ENCODE measurements around the gene SP1. TPM values are rescaled to one million over a fixed set of nuclear protein-coding genes. Genes with fewer than 3 reads are reported as not detected.

Gene SP1
- total RNA-seq, 1 donor from 2014 or later: 50.6 TPM

DNA sequence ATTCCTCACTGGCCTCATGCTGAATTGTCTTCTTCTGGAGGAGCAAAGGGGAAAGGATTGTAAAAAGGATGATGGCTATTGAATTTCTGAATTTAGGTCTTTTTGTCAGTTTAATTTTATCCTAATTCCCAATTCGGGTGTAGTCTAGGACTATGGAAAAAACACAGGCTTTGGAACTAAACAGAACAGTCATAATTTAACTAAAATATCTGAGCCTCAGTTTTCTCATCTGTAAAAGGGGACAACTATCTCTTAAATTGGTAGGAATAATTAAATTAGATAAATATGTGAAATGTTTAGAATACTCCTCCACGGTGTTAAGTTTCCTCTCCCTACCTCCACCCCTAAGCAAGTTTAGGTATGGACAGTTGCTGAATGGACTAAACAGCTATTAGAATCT lies 3.2 kb upstream of the SP1 start:
- no peak overlapping the region for H3K27ac ChIP-seq (ENCODE audit: low read depth, low read length)
- TF ChIP-seq, protein P1, sequence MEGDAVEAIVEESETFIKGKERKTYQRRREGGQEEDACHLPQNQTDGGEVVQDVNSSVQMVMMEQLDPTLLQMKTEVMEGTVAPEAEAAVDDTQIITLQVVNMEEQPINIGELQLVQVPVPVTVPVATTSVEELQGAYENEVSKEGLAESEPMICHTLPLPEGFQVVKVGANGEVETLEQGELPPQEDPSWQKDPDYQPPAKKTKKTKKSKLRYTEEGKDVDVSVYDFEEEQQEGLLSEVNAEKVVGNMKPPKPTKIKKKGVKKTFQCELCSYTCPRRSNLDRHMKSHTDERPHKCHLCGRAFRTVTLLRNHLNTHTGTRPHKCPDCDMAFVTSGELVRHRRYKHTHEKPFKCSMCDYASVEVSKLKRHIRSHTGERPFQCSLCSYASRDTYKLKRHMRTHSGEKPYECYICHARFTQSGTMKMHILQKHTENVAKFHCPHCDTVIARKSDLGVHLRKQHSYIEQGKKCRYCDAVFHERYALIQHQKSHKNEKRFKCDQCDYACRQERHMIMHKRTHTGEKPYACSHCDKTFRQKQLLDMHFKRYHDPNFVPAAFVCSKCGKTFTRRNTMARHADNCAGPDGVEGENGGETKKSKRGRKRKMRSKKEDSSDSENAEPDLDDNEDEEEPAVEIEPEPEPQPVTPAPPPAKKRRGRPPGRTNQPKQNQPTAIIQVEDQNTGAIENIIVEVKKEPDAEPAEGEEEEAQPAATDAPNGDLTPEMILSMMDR (IDR thresholded peaks at IDR 0.05; ENCODE audit: insufficient read depth, low read depth, low read length): no peak
- TF ChIP-seq EZH2 (IDR thresholded peaks at IDR 0.05; ENCODE audit: insufficient read depth, low read length): no peak
- no peak overlapping the region for H3K4me3 Mint-ChIP-seq (ENCODE audit: unreplicated experiment)
- H3K27ac Mint-ChIP-seq (ENCODE audit: unreplicated experiment): no peak overlapping the region
- peaks cover 17% of the 10 kb centered on the region for H3K4me1 Mint-ChIP-seq (ENCODE audit: low read depth, unreplicated experiment)
- no peak overlapping the region for H3K4me3 ChIP-seq (ENCODE audit: insufficient read depth, low read depth, low read length)
- H3K79me2 ChIP-seq (ENCODE audit: insufficient read depth, low read length): peaks cover 8% of the 10 kb centered on the region
- H2AFZ ChIP-seq (ENCODE audit: low read depth, low read length): no peak overlapping the region
- H4K20me1 ChIP-seq (ENCODE audit: insufficient read depth, low read length): peaks cover 6% of the 10 kb centered on the region
- no peaks in the 10 kb centered on the region for H3K36me3 Mint-ChIP-seq (ENCODE audit: low read depth, unreplicated experiment)
- H3K27me3 ChIP-seq (ENCODE audit: insufficient read depth, low read length): no peaks in the 10 kb centered on the region
- no peak for FAIRE-seq
- no peak overlapping the region for H3K4me2 ChIP-seq (ENCODE audit: low read length)
- H3K4me1 ChIP-seq (ENCODE audit: insufficient read depth, low read length): peaks cover 23% of the 10 kb centered on the region
- no peaks in the 10 kb centered on the region for H3K27me3 Mint-ChIP-seq (ENCODE audit: low read depth, unreplicated experiment)
- no peaks in the 10 kb centered on the region for H3K9me3 Mint-ChIP-seq (ENCODE audit: unreplicated experiment)
- H3K36me3 ChIP-seq (ENCODE audit: insufficient read depth, low read length): no peaks in the 10 kb centered on the region
- H3K9ac ChIP-seq (ENCODE audit: low read length): no peak overlapping the region
- DNase-seq (ENCODE audit: low read depth): no peak
- H3K9me3 ChIP-seq (ENCODE audit: insufficient read depth, low read depth, low read length): no peaks in the 10 kb centered on the region

DNA sequence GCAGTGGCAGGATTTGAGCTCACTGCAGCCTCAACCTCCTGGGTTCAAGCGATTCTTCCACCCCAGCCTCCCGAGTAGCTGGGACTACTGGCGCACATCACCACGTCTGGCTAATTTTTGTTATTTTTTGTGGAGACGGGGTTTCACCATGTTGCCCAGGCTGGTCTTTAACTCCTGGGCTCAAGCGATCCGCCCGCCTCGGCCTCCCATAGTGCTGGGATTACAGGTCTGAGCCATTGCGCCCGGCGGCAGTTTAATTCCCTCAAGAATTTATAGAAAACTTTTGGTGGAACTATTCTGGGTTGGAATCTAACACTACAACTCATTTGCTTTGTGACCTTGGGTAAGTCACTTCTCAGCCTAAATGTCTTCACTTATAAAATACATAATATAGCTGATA lies 1.8 kb upstream of the SP1 start:
- Mint-ChIP-seq H3K27me3 (ENCODE audit: low read depth, unreplicated experiment) (no peaks in the 10 kb centered on the region), H3K4me3 (ENCODE audit: unreplicated experiment) (no peak overlapping the region), H3K36me3 (ENCODE audit: low read depth, unreplicated experiment) (peaks cover 11% of the 10 kb centered on the region), H3K9me3 (ENCODE audit: unreplicated experiment) (no peaks in the 10 kb centered on the region), H3K27ac (ENCODE audit: unreplicated experiment) (no peak overlapping the region), H3K4me1 (ENCODE audit: low read depth, unreplicated experiment) (peaks cover 21% of the 10 kb centered on the region)
- Histone ChIP-seq H3K9me3 (ENCODE audit: insufficient read depth, low read depth, low read length) (no peaks in the 10 kb centered on the region), H3K79me2 (ENCODE audit: insufficient read depth, low read length) (peaks cover 23% of the 10 kb centered on the region), H3K36me3 (ENCODE audit: insufficient read depth, low read length) (peaks cover 7% of the 10 kb centered on the region), H3K27ac (ENCODE audit: low read depth, low read length) (no peak overlapping the region), H4K20me1 (ENCODE audit: insufficient read depth, low read length) (peaks cover 21% of the 10 kb centered on the region), H3K4me1 (ENCODE audit: insufficient read depth, low read length) (peaks cover 27% of the 10 kb centered on the region), H2AFZ (ENCODE audit: low read depth, low read length) (no peak overlapping the region), H3K4me3 (ENCODE audit: insufficient read depth, low read depth, low read length) (no peak overlapping the region), H3K9ac (ENCODE audit: low read length) (no peak overlapping the region), H3K27me3 (ENCODE audit: insufficient read depth, low read length) (no peaks in the 10 kb centered on the region), H3K4me2 (ENCODE audit: low read length) (no peak overlapping the region)
- FAIRE-seq (no peak), DNase-seq (ENCODE audit: low read depth) (no peak)
- no peak for TF ChIP-seq EZH2 (IDR thresholded peaks at IDR 0.05; ENCODE audit: insufficient read depth, low read length)
- TF ChIP-seq, protein P1 (IDR thresholded peaks at IDR 0.05; ENCODE audit: insufficient read depth, low read depth, low read length): no peak

DNA sequence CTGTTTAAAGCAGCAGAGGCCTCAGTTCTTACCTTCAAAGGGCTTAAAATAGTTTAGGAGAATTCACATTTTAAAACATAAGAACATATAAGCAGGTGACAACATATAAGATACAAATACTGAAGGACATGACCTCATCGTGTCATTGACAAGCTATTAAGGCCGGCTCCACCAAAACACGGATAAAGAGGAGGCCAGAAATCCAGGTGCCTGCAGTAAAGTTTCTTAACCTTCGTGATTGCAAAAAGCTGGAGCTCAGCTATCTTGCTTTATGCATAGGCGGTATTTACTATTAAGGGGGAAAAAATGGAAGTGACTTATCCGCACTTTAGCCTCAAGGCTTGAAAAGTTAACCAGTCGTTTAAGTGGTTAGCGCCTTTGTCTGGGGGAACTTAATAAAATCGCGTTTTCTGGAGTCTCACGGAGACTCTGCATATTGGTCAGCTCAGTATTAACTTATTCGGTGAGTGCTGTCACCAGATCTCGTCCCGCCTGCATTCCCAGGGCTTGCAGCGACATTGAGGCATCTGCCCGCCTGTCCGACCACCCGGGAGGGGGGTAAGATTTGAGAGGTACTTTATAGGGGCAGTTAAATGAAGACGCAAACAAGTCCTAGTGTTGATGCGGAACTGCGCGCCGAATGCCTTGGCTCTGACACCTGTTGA lies 1.1 kb upstream of the SP1 start:
- no peak overlapping the region for H3K4me3 Mint-ChIP-seq (ENCODE audit: unreplicated experiment)
- no peaks in the 10 kb centered on the region for H3K9me3 Mint-ChIP-seq (ENCODE audit: unreplicated experiment)
- Histone ChIP-seq H3K27ac (ENCODE audit: low read depth, low read length) (peak overlapping the region; percentile 71), H3K9ac (ENCODE audit: low read length) (peak overlapping the region; percentile 81), H3K4me2 (ENCODE audit: low read length) (peak overlapping the region; percentile 84), H2AFZ (ENCODE audit: low read depth, low read length) (peak overlapping the region; percentile 93), H3K4me1 (ENCODE audit: insufficient read depth, low read length) (peaks cover 29% of the 10 kb centered on the region), H3K79me2 (ENCODE audit: insufficient read depth, low read length) (peaks cover 29% of the 10 kb centered on the region), H4K20me1 (ENCODE audit: insufficient read depth, low read length) (peaks cover 27% of the 10 kb centered on the region), H3K27me3 (ENCODE audit: insufficient read depth, low read length) (no peaks in the 10 kb centered on the region), H3K36me3 (ENCODE audit: insufficient read depth, low read length) (peaks cover 12% of the 10 kb centered on the region), H3K4me3 (ENCODE audit: insufficient read depth, low read depth, low read length) (peak overlapping the region; percentile 64), H3K9me3 (ENCODE audit: insufficient read depth, low read depth, low read length) (no peaks in the 10 kb centered on the region)
- FAIRE-seq: no peak
- peaks cover 17% of the 10 kb centered on the region for H3K36me3 Mint-ChIP-seq (ENCODE audit: low read depth, unreplicated experiment)
- H3K27me3 Mint-ChIP-seq (ENCODE audit: low read depth, unreplicated experiment): no peaks in the 10 kb centered on the region
- no peak overlapping the region for H3K27ac Mint-ChIP-seq (ENCODE audit: unreplicated experiment)
- H3K4me1 Mint-ChIP-seq (ENCODE audit: low read depth, unreplicated experiment): peaks cover 28% of the 10 kb centered on the region
- DNase-seq (ENCODE audit: low read depth): no peak
- TF ChIP-seq, protein P1 (IDR thresholded peaks at IDR 0.05; ENCODE audit: insufficient read depth, low read depth, low read length): no peak
- TF ChIP-seq EZH2 (IDR thresholded peaks at IDR 0.05; ENCODE audit: insufficient read depth, low read length): no peak
